HG03280 (cell line): Measurements from ENCODE around the gene PNMT.
"Not testable (repeated sequence)": the region's sequence is repeated elsewhere in the genome, so short reads cannot be mapped to it uniquely, and the experiment has no call there.

ENCODE experiments used
- ATAC-seq: cut with Tn5 transposase; IDR thresholded peaks from one replicate; pipeline ENCODE4 v1.9.1; 2021; ENCODE audit warnings: mild to moderate bottlenecking, moderate library complexity; ENCODE audit not compliant: unreplicated experiment

The PNMT gene

GRCh38 chr17:39704821-39705551, 36.7 kb downstream of the PNMT start:
- ATAC-seq = no peak

GRCh38 chr17:39705786-39706348, 37.6 kb downstream of the PNMT start:
- ATAC-seq = no peak

- ATAC-seq = no peak
These were observed 38.1 kb downstream of the PNMT start for GRCh38 chr17:39706383-39706782.

GRCh38 chr17:39706921-39707337, 38.7 kb downstream of the PNMT start:
- no peak for ATAC-seq

- ATAC-seq = no peak
These were observed 41.2 kb downstream of the PNMT start for GRCh38 chr17:39709319-39709997.

GRCh38 chr17:39709998-39710964, 42.0 kb downstream of the PNMT start:
- ATAC-seq = no peak

- not testable (repeated sequence) for ATAC-seq
These were observed 42.8 kb downstream of the PNMT start for GRCh38 chr17:39711071-39711470.

- ATAC-seq = no peak
These were observed 43.6 kb downstream of the PNMT start for GRCh38 chr17:39711851-39712250.

- no peak for ATAC-seq
These were observed 46.0 kb downstream of the PNMT start for GRCh38 chr17:39714234-39714633.

- no peak for ATAC-seq
These were observed 47.3 kb downstream of the PNMT start for GRCh38 chr17:39715375-39716072.

GRCh38 chr17:39716073-39716818, 48.0 kb downstream of the PNMT start:
- ATAC-seq = no peak

- ATAC-seq = no peak
These were observed 48.8 kb downstream of the PNMT start for GRCh38 chr17:39716879-39717536.

GRCh38 chr17:39717660-39718059, 49.4 kb downstream of the PNMT start:
- ATAC-seq = no peak

- ATAC-seq = no peak
These were observed 51.5 kb downstream of the PNMT start for GRCh38 chr17:39719563-39720355.
